GM12878 (cell line): Measurements from ENCODE around the gene SHLD3.

Experiments
- ASH2L ChIP-seq: fragments of 300-600, 200-600 bp; sonication (generic); IDR thresholded peaks from 2 replicates; pipeline ENCODE4 v1.6.1; 2017; ENCODE audit warnings: low read depth, mild to moderate bottlenecking, borderline replicate concordance
- CTCF ChIP-seq, 3 experiments: IDR thresholded peaks in 2 of 3; conservative IDR thresholded peaks in 1 of 3; 2 replicates each; pipeline ENCODE4 v1.5.1; 2011; ENCODE audit warnings: low read depth in 3 of 3, low read length in 3 of 3, mild to moderate bottlenecking in 3 of 3, control low read depth in 2 of 3, moderate library complexity in 2 of 3, inconsistent platforms in 1 of 3, mixed read lengths in 1 of 3; ENCODE audit not compliant: control insufficient read depth in 2 of 3, insufficient read depth in 1 of 3; ENCODE audit errors: extremely low read depth in 1 of 3
- EZH2 ChIP-seq: IDR thresholded peaks from 2 replicates; pipeline ENCODE4 v1.6.1; 2012; ENCODE audit warnings: low read depth, mild to moderate bottlenecking, control low read depth, inconsistent platforms, low read length, borderline replicate concordance; ENCODE audit not compliant: control insufficient read depth
- PAX8 ChIP-seq: fragments of 450-650 bp; IDR thresholded peaks from 2 replicates; pipeline ENCODE4 v1.6.1; 2017; ENCODE audit warnings: mild to moderate bottlenecking, moderate library complexity
- RFX5 ChIP-seq: IDR thresholded peaks from 2 replicates; pipeline ENCODE4 v1.6.1; 2011; ENCODE audit warnings: low read depth, low read length, improper control_type of control experiment
- SUZ12 ChIP-seq: fragments of 200-600 bp; sonication (generic); IDR thresholded peaks from one replicate; pipeline ENCODE4 v1.6.1; 2018; ENCODE audit warnings: antibody characterized with exemption, mild to moderate bottlenecking; ENCODE audit not compliant: unreplicated experiment
- ZNF622 ChIP-seq: fragments of 450-650 bp; IDR thresholded peaks from 2 replicates; pipeline ENCODE4 v1.6.1; 2017; ENCODE audit warnings: mild to moderate bottlenecking, inconsistent platforms

GRCh38 chr5:65611524-65611923, 13.3 kb upstream of the SHLD3 start:
- no peak for TF ChIP-seq EZH2
- TF ChIP-seq PAX8, result no peak
- TF ChIP-seq CTCF (IDR thresholded peaks at IDR 0.05 in 2 of 3, conservative IDR thresholded peaks at IDR 0.05 in 1 of 3; ENCODE audit: control insufficient read depth in 2 of 3, extremely low read depth in 1 of 3, insufficient read depth in 1 of 3, low read depth in 3 of 3, low read length in 3 of 3), result no peak
- TF ChIP-seq ZNF622, result no peak
- TF ChIP-seq SUZ12, result no peak
- TF ChIP-seq RFX5, result no peak
- no peak for TF ChIP-seq ASH2L
